SU-DHL-6 (cell line): ENCODE results near the gene EML1.

Experiments used
- CTCF ChIP-seq: fragments of 200-600 bp; sonication (generic); IDR thresholded peaks from one replicate; pipeline ENCODE4 v1.5.1; 2017; ENCODE audit warnings: antibody characterized with exemption, mild to moderate bottlenecking, low read length, moderate library complexity; ENCODE audit not compliant: insufficient read depth, poor library complexity, severe bottlenecking
- EZH2phosphoT487 ChIP-seq: fragments of 200-600 bp; sonication (generic), shearing (Covaris generic); conservative IDR thresholded peaks from 2 replicates; pipeline ENCODE4 v1.6.1; 2018; ENCODE audit warnings: mild to moderate bottlenecking, antibody characterized with exemption, low read length, moderate library complexity, mixed read lengths

- TF ChIP-seq CTCF (no peak), EZH2phosphoT487 (no peak)
Observed at GRCh38 chr14:99790978-99791376, 2.2 kb upstream of the EML1 start.
